HG02973 (cell line): Measurements from ENCODE around the gene NDUFS3.
A peak's percentile ranks its signal among the peaks of the same experiment; 100 is the strongest.

Experiments used
- ATAC-seq: cut with Tn5 transposase; IDR thresholded peaks from one replicate; pipeline ENCODE4 v1.9.1; 2021; ENCODE audit warnings: moderate library complexity; ENCODE audit not compliant: unreplicated experiment

NDUFS3 gene

DNA sequence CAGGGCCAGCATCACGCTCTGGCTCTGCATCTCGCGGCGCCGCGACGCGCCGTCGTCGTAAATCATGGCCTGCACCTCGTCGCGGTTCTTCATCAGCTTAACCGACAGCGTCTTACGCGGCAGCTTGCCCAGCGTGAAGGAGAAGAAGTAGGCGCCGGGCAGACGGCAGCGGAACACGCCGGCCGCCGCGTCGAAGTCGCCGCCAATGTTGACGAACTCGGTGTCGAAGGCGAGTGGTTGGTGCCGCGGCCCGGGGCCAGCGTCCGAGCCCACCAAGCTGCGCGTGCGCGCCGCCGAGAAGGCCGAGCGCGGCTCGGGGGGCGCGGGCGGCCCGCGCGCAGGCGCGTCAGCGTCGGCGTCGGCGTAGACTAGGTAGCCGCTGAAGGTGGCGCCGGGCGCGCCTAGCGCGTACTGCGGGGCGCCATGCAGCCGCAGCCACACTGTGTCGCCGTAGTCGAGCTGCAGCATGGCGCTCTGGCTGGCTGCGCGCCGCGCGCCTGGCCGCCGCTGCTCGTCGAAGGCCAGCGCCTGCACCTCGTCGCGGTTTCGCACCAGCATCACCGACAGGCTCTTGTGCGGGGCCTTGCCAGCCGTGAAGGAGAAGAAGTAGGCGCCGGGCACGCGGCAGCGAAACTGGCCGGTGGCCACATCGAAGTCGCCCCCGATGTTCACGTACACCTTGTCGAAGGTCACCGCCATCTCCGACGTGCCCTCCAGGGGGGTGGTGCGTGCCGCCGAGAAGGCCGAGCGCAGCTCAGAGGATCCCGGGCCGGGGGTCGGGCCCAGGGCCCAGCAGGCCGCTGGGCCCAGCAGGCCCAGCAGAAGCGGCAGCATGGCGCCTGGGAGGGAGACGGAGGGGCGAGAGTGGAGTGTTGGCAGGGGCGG lies 11.3 kb downstream of the NDUFS3 start:
- no peak for ATAC-seq

DNA sequence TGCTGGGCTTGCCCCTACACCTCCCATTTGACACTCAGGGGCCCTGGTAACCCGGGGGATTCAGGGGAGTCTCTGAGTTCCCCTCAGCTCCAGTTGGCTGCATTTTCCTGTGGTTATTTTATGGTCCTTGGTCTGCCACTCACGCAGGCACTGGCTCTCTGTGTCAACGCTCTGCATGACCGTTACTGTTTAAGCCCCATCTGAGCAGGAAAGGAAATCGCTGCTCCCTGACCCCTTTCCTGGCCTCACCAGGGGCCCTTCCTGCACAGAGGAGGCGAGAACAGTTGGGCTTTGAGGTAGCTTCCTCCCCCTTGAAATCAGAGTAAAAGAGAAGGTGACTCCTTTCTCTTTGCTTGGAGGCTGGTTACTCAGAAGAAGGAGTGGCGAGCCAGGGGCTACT lies 12.9 kb downstream of the NDUFS3 start:
- no peak for ATAC-seq

DNA sequence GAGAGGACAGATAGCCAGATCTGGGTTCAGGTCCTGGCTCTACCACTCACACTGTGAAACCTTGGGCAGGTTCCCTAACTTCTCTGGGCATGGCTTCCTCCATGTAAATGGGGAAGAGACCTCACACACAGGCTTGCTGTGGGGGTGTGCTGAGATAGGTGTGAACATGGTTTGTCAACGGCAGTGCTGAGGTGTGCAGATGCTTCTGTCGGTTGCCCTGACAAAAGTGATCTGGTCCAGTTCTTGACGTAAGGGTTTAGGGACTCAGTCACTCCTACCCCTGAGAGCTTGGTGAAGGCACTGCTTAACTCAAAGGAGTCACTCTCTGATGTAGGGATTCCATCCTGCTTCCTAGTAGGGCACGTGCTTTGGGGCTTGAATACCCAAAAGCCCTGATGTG lies 13.4 kb downstream of the NDUFS3 start:
- ATAC-seq: no peak

DNA sequence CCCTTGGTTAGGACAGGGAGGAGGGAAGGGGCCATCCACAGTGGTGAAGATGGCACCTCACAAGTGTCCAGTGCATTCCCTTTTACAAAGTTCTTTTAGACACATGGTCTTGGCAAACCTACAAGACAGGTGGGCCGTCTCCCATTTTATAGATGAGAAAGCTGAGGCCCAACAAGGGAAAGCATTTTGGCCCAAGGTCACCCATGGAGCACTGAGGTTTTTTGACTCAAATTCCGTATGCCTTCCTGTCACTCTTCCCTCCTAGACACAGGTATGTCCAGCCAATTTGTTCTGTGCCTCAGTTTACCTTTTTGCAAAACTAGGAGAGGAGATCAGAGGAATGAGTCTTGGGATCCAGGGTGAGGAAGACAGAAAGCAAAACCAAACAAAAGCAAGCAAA lies 14.1 kb downstream of the NDUFS3 start:
- ATAC-seq: no peak

DNA sequence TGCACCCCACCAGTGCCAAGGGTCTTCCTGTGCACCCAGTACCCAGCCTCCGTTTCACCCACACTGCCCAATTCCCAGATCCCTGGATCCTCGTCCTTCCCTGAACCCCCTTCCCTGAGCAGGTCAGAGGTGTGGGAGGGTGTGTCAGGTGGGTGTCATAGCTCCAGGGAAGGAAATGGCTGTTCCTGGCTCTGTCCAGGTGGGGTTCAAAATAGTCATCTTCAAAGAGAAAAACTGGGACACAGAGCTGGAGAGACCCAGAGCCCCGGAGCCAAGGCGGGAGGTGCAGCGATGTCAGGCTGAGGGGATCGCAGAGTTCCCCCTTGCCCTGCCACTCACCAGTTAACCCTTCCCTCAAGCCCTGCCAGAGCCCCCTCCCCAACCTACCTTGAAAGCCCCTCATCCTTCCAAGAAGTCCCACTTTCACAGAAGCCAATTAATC lies 14.6 kb downstream of the NDUFS3 start:
- ATAC-seq: no peak

DNA sequence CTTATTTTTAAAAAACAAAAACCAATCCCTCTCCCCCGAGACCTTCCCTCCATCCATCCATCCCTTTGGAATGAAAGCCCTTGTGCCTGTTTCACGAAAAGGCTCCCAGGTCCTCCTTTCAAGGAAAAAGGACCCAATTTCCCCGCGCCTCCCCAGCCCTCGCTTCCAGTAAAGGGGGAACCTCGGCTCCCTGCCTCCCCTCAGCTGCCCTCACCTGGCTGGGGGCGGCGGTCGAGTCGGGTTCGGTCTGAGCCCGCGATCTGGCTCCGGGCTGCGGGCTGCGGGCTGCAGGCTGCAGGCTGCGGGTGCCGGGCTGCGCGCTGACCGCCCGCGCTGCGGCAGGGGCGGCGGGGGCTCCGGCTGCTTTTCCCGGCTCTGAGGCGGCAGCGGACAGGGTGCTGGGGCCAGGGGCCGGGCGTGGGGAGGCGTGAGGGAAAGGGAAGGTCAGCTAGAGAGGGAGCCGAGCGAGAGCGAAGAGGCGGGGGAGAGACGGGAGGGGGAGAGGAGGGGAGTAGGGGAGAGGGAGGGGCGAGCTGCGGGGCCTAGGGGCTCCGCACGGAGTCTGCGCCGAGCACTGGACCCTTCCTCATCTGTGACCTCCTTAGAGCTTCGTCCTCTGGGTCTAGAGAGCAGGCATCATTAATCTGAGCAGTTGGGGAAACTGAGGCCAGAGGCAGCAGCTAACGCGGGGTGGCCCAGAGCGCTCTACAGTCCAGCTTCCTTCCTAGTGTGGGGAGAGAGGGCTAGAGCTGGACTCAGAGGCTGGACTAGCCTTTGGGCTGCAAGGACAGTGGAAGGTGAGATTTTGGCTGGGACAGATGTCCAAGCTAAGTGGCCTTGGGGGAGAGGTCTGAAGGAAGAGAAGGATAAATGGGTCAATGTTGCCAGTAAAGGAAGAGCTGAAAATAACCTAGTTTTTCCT lies 15.3 kb downstream of the NDUFS3 start, which contains the start of gene C1QTNF4:
Gene C1QTNF4, minus strand, starts transcription at position 478 of the 922 bp plus-strand sequence. CDS start 3,601 bp downstream, outside the sequence.
- ATAC-seq: no peak

DNA sequence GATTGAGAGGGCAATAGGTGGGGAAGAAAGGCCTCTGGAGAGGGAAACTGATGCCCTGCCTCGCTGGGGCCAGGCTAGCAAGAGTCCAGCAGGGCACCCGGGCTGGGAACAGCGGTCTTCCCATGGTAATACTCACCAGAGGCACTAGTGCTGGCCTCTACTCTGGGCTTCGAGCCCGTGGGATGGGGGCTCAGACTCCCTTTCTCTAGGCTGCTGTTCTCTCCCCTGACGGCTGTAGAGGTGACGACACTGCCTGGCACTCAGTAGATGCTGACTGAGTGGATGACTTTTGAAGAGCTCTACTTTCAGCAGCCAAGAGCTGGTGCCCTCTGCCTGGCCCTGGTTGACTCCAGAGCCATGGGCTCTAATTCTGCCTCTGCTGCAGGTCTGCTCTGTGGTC lies 16.2 kb downstream of the NDUFS3 start:
- no peak for ATAC-seq

DNA sequence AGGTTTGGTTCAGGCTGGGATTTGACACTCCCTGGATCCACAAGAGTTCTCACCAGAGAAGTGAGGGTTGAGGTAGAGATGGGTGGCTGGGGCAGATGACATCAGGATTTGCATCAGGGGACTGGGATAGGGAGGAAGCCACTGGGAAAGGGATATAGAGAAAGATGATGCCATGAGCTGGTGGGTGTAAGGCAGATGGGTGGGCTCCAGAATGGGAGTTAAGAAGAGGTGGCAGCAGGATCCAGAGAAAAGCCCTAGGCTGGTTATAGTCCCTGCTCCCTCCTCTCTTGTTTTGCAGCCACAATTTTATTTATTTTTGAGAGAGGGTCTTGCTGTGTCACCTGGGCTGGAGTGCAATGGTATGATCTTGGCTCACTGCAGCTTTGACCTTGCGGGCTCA lies 17.1 kb downstream of the NDUFS3 start:
- no peak for ATAC-seq

DNA sequence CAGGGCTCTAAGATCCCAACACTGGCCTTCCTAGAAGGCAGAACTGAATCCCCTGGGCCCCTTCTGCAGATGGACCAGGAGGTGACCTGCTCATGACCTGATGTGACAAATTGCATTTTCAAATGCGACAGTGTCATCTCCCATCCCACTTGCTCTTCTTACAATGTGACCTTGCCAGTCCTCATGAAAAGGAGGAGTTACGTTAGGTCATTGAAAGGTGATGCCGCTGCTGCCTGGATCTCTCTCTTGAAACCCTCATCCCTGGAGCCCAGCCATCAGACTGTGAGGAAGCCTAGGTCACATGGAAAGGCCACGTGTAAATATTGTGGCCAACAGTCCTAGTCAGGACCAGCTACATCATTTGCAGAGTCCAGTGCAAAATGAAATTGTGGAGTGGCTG lies 21.0 kb downstream of the NDUFS3 start:
- ATAC-seq: no peak

DNA sequence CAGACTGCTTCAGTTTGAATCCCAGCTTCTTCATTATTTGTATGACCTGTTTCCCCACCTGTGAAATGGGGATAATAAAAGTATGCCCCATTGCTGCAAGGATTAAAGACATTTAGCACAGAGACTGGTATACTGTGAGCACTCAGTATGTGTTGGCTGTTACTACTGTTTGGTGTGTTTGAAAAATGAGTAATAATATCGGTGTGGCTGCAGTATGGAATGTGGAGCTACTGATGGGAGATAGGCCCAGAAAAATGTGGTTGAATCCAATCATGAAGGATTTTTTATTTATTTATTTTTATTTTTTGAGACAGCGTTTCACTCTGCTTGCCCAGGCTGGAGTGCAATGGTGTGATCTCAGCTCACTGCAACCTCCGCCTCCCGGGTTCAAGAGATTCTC lies 24.4 kb downstream of the NDUFS3 start:
- no peak for ATAC-seq

DNA sequence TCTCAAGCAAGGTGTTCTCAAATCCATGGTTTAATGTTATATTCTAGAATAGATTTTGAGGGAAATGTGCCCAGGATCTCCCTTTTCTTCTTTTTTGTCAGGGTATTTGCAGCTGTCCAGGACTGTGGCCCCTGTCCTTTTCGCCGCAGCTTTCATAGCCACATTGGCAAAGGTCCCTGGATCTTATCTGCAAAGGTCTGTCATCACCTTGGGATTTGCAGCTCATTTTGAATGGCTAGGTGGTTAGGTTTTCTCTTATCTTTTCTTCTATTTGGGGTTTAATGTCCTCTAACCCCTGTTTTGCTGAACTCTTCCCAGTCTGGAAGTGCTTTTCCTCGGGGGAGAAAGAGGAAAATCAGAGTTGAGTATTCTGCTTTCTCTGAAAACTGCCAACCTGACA lies 27.0 kb downstream of the NDUFS3 start:
- ATAC-seq: no peak

DNA sequence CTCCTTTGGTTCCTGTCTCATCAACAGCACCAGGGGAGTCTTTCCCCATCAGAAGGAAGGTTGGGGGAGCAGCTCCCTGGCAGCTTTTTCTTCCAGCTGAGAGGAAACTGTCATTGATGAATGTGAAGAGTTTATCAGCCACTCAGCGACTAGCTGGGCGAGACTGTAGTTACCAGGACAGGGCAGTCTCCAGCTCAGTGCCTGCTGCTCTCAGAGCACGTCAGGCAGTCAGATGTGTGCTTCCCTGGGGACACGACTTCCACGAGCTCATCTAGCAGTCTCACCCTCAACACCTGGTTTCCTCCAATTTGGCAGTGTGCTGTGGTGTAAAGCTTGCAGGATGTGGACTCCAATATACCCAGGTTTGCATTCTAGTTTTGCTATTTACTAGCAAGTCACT lies 27.9 kb downstream of the NDUFS3 start:
- ATAC-seq: no peak

DNA sequence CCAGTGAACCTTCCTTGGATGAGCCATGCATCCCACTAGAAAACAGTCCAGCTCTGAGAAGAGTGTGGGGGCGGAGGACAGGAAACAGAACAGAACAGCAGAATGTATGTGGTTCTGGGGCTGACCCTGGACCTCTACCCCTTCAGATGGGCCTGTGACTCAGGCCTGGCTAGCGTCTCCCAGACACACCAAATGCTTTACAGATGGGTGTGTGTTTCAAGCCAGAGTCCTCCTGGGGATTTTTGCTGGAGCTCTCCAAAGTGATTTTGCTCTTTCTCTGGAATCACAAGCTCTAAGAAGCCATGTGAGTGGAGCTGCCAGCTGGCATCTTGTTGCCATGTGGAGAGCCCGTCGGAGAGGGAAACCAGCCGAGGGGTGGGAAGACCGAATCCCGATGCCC lies 28.5 kb downstream of the NDUFS3 start:
- no peak for ATAC-seq

DNA sequence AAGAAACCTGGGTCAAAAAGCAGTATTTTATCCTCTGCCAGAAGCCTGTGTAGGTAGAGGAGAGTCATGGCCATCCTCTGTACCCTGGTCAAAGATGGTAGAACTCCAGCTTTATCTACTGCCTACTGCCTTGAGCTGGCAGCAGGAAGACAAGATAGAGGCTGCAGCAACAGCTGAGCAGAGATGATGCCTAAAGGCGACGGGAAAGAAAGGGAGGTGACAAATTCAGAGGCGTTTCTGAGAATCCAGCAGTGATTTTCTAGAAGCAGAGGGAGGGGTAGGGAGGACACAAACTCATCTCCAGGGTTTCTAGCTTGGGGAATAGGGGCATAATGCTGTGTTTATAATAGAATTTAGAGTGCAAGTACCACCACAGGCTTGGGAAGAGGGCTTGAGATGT lies 30.8 kb downstream of the NDUFS3 start:
- no peak for ATAC-seq

DNA sequence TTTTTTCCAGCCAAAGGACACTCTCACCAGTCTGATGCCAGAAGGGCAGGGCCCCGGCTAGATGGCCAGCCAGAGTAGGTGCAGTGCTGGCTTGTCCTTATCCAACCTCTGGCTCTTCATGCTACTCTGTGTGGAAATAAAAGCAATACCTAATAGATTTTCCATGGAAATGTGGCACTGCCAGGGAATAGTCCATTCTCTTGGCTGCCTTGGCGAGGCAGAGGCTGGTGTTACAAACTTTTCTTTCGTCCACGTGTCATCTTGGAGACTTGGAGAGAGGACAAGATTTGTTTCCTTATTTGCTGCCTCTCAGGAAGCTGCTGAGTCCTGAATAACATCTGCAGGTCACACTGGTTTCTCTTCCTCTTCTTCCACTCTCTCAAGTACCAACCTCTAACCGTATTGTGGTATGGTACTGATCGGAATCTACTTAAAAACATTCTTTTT lies 32.5 kb downstream of the NDUFS3 start:
- peak; percentile 68 for ATAC-seq

DNA sequence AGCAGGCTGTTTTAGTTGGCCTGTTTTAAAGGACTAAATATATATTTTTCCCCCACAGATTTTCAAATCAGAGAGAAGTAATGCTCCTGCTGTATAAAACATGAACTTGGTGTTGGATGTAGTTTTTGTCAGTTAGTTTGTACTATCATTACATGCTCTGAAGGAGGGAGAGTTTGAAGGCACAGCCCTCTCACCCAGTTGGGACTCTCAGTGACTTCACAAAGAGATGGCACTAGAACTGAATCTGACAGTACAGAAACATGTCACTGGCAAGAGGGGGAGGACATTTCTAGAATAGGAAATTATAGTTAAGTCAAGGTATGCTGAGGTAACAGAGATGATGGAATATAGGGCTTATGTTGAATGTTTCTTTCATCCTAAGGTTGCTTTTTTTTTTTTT lies 36.4 kb downstream of the NDUFS3 start:
- no peak for ATAC-seq

DNA sequence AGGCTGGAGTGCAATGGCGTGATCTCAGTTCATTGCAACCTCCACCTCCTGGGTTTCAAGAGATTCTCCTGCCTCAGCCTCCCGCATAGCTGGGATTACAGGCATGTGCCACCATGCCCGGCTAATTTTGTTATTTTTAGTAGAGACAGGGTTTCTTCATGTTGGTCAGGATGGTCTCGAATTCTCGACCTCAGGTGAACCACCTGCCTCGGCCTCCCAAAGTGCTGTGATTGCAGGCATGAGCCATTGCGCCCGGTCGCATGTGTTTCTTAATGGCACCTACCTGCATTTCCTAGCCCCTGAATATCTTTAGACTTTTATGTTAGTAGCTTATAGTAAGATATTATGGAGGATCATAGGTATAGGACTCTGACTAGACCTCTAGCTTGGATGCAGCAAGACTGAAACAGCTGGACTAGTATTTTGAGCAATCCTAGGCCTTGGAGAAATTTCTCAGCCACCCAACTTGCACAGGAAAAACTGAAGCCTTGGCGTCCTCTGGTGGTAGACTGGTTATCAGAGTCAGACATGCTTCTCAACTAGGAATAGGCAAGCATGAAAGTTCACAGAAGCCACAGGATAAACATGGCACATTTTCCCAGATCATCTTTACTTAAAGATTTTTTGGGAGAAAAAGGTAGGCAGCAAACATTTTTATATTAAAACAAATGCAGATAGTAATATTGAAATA lies 38.0 kb downstream of the NDUFS3 start:
- ATAC-seq: no peak

DNA sequence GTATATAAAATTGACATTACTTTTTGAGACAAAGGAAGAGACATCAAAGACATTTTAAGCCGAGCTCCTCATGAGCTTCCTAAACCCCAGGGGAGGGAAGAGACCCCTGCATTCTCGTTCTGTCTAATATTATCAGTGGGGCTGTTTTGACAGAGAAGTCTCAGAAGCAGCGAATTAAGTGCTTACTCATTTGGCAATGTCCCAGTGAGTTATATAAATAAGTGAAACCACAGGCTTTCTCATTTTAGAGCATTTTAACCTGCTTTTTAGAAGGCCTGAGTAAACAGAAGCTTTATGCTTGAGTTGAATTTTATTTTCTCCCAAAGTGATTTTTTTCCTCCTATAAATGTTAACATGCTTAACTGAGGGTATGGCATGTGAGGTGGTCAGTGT lies 38.5 kb downstream of the NDUFS3 start:
- ATAC-seq: no peak

DNA sequence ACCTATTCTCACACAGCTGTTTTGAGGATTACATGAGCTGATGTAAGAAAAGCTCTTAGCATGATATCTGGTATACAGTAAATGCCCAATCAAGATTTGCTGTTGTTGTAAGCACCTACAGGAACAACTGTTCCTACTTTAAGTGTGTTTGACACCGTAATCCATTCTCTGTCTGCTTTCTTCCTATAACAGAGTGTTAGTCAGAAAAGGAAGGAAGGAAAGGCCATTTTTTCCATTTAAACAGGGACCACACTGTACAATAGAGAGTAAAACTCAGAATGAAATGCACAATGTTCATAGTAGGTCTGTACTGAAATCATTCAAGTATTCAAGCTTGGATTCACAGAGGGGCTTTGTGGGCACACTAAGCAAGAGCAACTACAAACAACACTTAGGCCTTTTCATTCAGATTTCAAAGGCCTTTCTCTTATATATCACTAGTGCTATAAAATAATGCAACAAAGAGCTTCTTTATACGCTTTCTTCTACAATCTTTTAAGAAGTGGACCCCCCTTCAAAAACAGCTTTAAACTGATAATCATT lies 42.0 kb downstream of the NDUFS3 start:
- ATAC-seq: no peak

DNA sequence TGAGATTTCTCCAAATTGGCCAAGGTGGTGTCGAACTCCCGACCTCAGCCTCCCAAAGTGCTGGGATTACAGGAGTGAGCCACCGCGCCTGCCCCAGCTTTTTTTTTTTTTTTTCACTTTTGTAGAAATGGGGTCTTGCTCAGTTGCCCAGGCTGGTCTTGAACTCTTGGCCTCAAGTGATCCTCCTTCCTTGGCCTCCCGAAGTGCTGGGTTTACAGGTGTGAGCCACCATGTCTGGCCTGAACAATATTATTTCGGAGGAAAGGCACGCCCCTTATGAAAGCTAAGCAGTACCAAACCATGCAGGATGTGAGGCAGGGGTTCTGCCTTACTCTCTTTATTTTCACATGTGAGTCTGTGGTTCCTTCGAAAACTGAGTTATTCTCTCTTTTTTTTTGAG lies 47.4 kb downstream of the NDUFS3 start:
- ATAC-seq: no peak

DNA sequence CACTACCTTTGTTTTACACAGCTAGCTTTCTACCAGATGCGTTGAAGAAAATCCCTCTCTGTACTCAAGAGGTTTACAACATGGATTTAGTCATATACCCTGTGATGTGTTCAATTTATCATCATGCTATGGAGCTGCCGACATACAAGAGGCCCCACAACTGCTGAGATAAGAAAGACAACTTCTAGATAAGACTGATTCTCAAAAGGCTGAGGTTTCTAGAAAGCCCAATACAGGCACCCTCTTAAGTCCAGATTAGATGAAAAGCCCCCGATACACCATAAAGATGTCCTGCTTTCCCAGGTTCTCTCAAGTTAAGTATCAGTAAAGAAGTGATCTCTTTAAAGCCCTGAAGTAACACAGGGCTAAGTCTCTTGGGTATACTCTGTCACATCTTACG lies 49.2 kb downstream of the NDUFS3 start:
- ATAC-seq: no peak
